ENCODE results near the gene E2F1.
"Not testable (repeated sequence)": the region's sequence is repeated elsewhere in the genome, so short reads cannot be mapped to it uniquely, and the experiment has no call there.

The E2F1 gene

GRCh38 chr20:33657704-33658095 lies 28.5 kb downstream of the E2F1 start:
- no peak for DNase-seq (ENCODE audit: low read depth)

GRCh38 chr20:33656783-33657703 lies 29.1 kb downstream of the E2F1 start:
- DNase-seq (ENCODE audit: low read depth), result no peak

GRCh38 chr20:33656010-33656782 lies 30.0 kb downstream of the E2F1 start:
- no peak for DNase-seq (ENCODE audit: low read depth)

GRCh38 chr20:33655164-33655563 lies 31.0 kb downstream of the E2F1 start:
- no peak for DNase-seq (ENCODE audit: low read depth)

GRCh38 chr20:33654680-33655161 lies 31.5 kb downstream of the E2F1 start:
- DNase-seq (ENCODE audit: low read depth), result no peak

GRCh38 chr20:33653900-33654596 lies 32.1 kb downstream of the E2F1 start:
- no peak for DNase-seq (ENCODE audit: low read depth)

- no peak for DNase-seq (ENCODE audit: low read depth)
These were observed 32.8 kb downstream of the E2F1 start for GRCh38 chr20:33653218-33653899.

GRCh38 chr20:33651562-33652048 lies 34.6 kb downstream of the E2F1 start:
- no peak for DNase-seq (ENCODE audit: low read depth)

- DNase-seq (ENCODE audit: low read depth), result no peak
These were observed 35.2 kb downstream of the E2F1 start for GRCh38 chr20:33650753-33651561.

- no peak for DNase-seq (ENCODE audit: low read depth)
These were observed 36.0 kb downstream of the E2F1 start for GRCh38 chr20:33650111-33650752.

- no peak for DNase-seq (ENCODE audit: low read depth)
These were observed 36.9 kb downstream of the E2F1 start for GRCh38 chr20:33649201-33649681.

GRCh38 chr20:33648396-33649004 lies 37.7 kb downstream of the E2F1 start:
- no peak for DNase-seq (ENCODE audit: low read depth)

- peak; percentile 96 for DNase-seq (ENCODE audit: low read depth)
These were observed 38.4 kb downstream of the E2F1 start for GRCh38 chr20:33647603-33648395.

GRCh38 chr20:33646959-33647602 lies 39.1 kb downstream of the E2F1 start:
- DNase-seq (ENCODE audit: low read depth), result not testable (repeated sequence)

GRCh38 chr20:33646191-33646590 lies 40.0 kb downstream of the E2F1 start:
- no peak for DNase-seq (ENCODE audit: low read depth)

- DNase-seq (ENCODE audit: low read depth), result no peak
These were observed 40.8 kb downstream of the E2F1 start for GRCh38 chr20:33645396-33645795.

- DNase-seq (ENCODE audit: low read depth), result no peak
These were observed 41.2 kb downstream of the E2F1 start for GRCh38 chr20:33645072-33645358.

- DNase-seq (ENCODE audit: low read depth), result no peak
These were observed 41.7 kb downstream of the E2F1 start for GRCh38 chr20:33644313-33645071.
